Measurements from ENCODE around the gene SLC7A6. TPM values are rescaled to one million over a fixed set of nuclear protein-coding genes. Genes with fewer than 3 reads are reported as not detected.

The SLC7A6 gene
- total RNA-seq, 2 donors from 2014 or later, result 43.6 to 47.2 TPM

- no peak overlapping the region for H3K9ac ChIP-seq (ENCODE audit: extremely low read depth, low read length, poor library complexity, severe bottlenecking)
- Mint-ChIP-seq H3K9me3 (no peaks in the 10 kb centered on the region), H3K27me3 (ENCODE audit: insufficient read depth) (no peaks in the 10 kb centered on the region), H3K27ac (no peak overlapping the region), H3K4me1 (peaks cover 6% of the 10 kb centered on the region), H3K4me3 (no peak overlapping the region), H3K36me3 (ENCODE audit: low read depth) (peaks cover 54% of the 10 kb centered on the region)
- H3K4me3 ChIP-seq (ENCODE audit: low read length), result no peak overlapping the region
- H3K4me1 ChIP-seq (ENCODE audit: control insufficient read depth, insufficient read depth, low read length), result peaks cover 8% of the 10 kb centered on the region
- H3K9me3 ChIP-seq (ENCODE audit: control insufficient read depth, low read length), result no peaks in the 10 kb centered on the region
- H3K27ac ChIP-seq (ENCODE audit: low read depth, low read length), result no peak overlapping the region
- no peak for DNase-seq
- no peak for TF ChIP-seq CTCF (conservative IDR thresholded peaks at IDR 0.05)
- H3K36me3 ChIP-seq (ENCODE audit: control insufficient read depth, insufficient read depth, low read length), result peaks cover 64% of the 10 kb centered on the region
- 96 to 100% methylated on average over 2 to 5 of the region's 5 CpGs for WGBS, 2 experiments (ENCODE audit: insufficient coverage in 1 of 2, insufficient read length in 1 of 2)
- H3K27me3 ChIP-seq (ENCODE audit: control insufficient read depth, insufficient read depth, low read length, poor library complexity, severe bottlenecking), result no peaks in the 10 kb centered on the region
Observed at GRCh38 chr16:68335175-68335574, 70.8 kb downstream of the SLC7A6 start.

- peaks cover 65% of the 10 kb centered on the region for H3K36me3 Mint-ChIP-seq (ENCODE audit: low read depth)
- 96 to 98% methylated on average over 10 to 16 of the region's 16 CpGs for WGBS, 2 experiments (ENCODE audit: insufficient coverage in 1 of 2, insufficient read length in 1 of 2)
Observed at GRCh38 chr16:68338326-68339119, 74.2 kb downstream of the SLC7A6 start.

GRCh38 chr16:68339214-68339613, 74.9 kb downstream of the SLC7A6 start:
- WGBS, 2 experiments (ENCODE audit: insufficient coverage in 1 of 2, insufficient read length in 1 of 2), result 94 to 95% methylated on average over 10 to 13 of the region's 13 CpGs
- no peak for DNase-seq
- H3K36me3 Mint-ChIP-seq (ENCODE audit: low read depth), result peaks cover 63% of the 10 kb centered on the region
- no peak overlapping the region for H3K27ac Mint-ChIP-seq
- peaks cover 75% of the 10 kb centered on the region for H3K36me3 ChIP-seq (ENCODE audit: control insufficient read depth, insufficient read depth, low read length)
- no peaks in the 10 kb centered on the region for H3K9me3 Mint-ChIP-seq
- H3K27me3 ChIP-seq (ENCODE audit: control insufficient read depth, insufficient read depth, low read length, poor library complexity, severe bottlenecking), result no peaks in the 10 kb centered on the region
- H3K4me3 ChIP-seq (ENCODE audit: low read length), result no peak overlapping the region
- H3K4me1 ChIP-seq (ENCODE audit: control insufficient read depth, insufficient read depth, low read length), result no peaks in the 10 kb centered on the region
- no peak overlapping the region for H3K27ac ChIP-seq (ENCODE audit: low read depth, low read length)
- no peak for TF ChIP-seq CTCF (conservative IDR thresholded peaks at IDR 0.05)
- H3K4me3 Mint-ChIP-seq, result no peak overlapping the region
- no peak overlapping the region for H3K9ac ChIP-seq (ENCODE audit: extremely low read depth, low read length, poor library complexity, severe bottlenecking)
- H3K27me3 Mint-ChIP-seq (ENCODE audit: insufficient read depth), result no peaks in the 10 kb centered on the region
- H3K4me1 Mint-ChIP-seq, result no peaks in the 10 kb centered on the region
- H3K9me3 ChIP-seq (ENCODE audit: control insufficient read depth, low read length), result no peaks in the 10 kb centered on the region

More at GRCh38 chr16:68338326-68339119, 74.2 kb downstream of the SLC7A6 start:
- Mint-ChIP-seq H3K4me3 (no peak overlapping the region), H3K27ac (peak overlapping the region; percentile 18), H3K27me3 (ENCODE audit: insufficient read depth) (no peaks in the 10 kb centered on the region), H3K9me3 (no peaks in the 10 kb centered on the region), H3K4me1 (no peaks in the 10 kb centered on the region)
- Histone ChIP-seq H3K9ac (ENCODE audit: extremely low read depth, low read length, poor library complexity, severe bottlenecking) (no peak overlapping the region), H3K27me3 (ENCODE audit: control insufficient read depth, insufficient read depth, low read length, poor library complexity, severe bottlenecking) (no peaks in the 10 kb centered on the region), H3K36me3 (ENCODE audit: control insufficient read depth, insufficient read depth, low read length) (peaks cover 74% of the 10 kb centered on the region), H3K4me3 (ENCODE audit: low read length) (no peak overlapping the region), H3K4me1 (ENCODE audit: control insufficient read depth, insufficient read depth, low read length) (no peaks in the 10 kb centered on the region), H3K9me3 (ENCODE audit: control insufficient read depth, low read length) (no peaks in the 10 kb centered on the region), H3K27ac (ENCODE audit: low read depth, low read length) (no peak overlapping the region)
- no peak for TF ChIP-seq CTCF (conservative IDR thresholded peaks at IDR 0.05)
- no peak for DNase-seq
